Adrenal gland (tissue), 5 donors: Measurements from ENCODE around the gene CCDC3.

Experiments
- POLR2A ChIP-seq, 2 donors: fragments of 450-650 bp; IDR thresholded peaks; one replicate each; pipeline ENCODE4 v1.6.1; 2017; ENCODE audit warnings: antibody characterized with exemption in 2 of 2, mild to moderate bottlenecking in 2 of 2, moderate library complexity in 1 of 2
- TF ChIP-seq, protein P1 (sequence below), 6 experiments: fragments of 450-650 bp in 4 of 6; fragments of 200-600 bp in 2 of 6; sonication (generic) in 1 of 6; IDR thresholded peaks; 1 replicate in 5 of 6; 2 replicates in 1 of 6; pipeline versions ENCODE4 v1.5.1 to v1.8.0; 2016 to 2021; ENCODE audit warnings: antibody characterized with exemption in 6 of 6, mild to moderate bottlenecking in 2 of 6, moderate library complexity in 1 of 6
- donor health status: DM: no; HTN: no; CAD: no.

DNA sequence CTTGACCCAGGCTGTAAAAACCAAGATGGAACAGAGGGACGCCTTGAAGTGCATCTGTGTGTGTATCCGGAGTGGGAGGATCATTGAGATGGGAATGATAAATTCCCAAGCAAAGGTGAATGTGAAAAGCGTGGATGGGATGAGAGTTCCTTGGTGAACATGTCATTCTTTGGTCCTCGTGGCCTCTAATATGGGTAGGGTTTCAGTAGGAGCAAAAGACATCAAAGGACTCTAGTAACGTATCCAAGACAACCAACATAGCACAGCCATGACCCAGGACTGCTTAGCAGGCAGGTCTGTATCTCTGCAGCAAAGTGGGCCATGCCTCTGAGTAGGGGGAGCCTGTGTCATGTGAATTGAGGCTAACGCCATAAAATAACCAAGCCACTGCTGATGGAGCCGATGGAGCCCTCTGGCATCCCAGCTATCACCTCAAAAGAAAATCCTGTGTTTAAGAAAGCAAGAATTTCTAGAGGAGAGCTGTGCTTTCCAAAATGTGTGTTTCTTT, 98.6 kb downstream of the CCDC3 start:
- no peak for TF ChIP-seq POLR2A (IDR thresholded peaks at IDR 0.05)
- TF ChIP-seq, protein P1, sequence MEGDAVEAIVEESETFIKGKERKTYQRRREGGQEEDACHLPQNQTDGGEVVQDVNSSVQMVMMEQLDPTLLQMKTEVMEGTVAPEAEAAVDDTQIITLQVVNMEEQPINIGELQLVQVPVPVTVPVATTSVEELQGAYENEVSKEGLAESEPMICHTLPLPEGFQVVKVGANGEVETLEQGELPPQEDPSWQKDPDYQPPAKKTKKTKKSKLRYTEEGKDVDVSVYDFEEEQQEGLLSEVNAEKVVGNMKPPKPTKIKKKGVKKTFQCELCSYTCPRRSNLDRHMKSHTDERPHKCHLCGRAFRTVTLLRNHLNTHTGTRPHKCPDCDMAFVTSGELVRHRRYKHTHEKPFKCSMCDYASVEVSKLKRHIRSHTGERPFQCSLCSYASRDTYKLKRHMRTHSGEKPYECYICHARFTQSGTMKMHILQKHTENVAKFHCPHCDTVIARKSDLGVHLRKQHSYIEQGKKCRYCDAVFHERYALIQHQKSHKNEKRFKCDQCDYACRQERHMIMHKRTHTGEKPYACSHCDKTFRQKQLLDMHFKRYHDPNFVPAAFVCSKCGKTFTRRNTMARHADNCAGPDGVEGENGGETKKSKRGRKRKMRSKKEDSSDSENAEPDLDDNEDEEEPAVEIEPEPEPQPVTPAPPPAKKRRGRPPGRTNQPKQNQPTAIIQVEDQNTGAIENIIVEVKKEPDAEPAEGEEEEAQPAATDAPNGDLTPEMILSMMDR (IDR thresholded peaks at IDR 0.05) = no peak
